B cell (primary cell): ENCODE measurements around the gene PBXIP1. TPM values are rescaled to one million over a fixed set of nuclear protein-coding genes. Genes with fewer than 3 reads are reported as not detected.

Experiments
- ATAC-seq: fragments of 200-7000 bp; cut with Tn5 transposase; one replicate; pipeline ENCODE4 v1.10.0; 2021; ENCODE audit warnings: low read depth, mild to moderate bottlenecking, moderate number of reproducible peaks, moderate library complexity
- CTCF ChIA-PET: fragments of 350-600 bp; sonication (Branson Sonifier 250); formaldehyde crosslinking; loops from one replicate; lab custom pipeline; 2021; ENCODE audit warnings: antibody characterized with exemption, inconsistent platforms; lab: Charles Lee
- POLR2A ChIA-PET: fragments of 350-600 bp; sonication (Branson Sonifier 250); formaldehyde crosslinking; loops from one replicate; lab custom pipeline; 2021; ENCODE audit warnings: antibody characterized with exemption; lab: Charles Lee
- DNase-seq: peaks from one replicate; pipeline ENCODE4 v3.0.0; 2013
- H2AFZ ChIP-seq: 2 replicates; pipeline ENCODE4 v1.6.1; 2012; ENCODE audit warnings: mild to moderate bottlenecking, low read depth, low read length; ENCODE audit not compliant: insufficient read depth, poor library complexity, severe bottlenecking
- H3K27ac ChIP-seq, 2 donors: 1 replicate in 1 of 2; 2 replicates in 1 of 2; pipeline ENCODE4 v1.5.1; 2012 to 2013; ENCODE audit warnings: low read length in 2 of 2, mild to moderate bottlenecking in 2 of 2, moderate library complexity in 1 of 2
- H3K27me3 ChIP-seq, 4 experiments: fragments of 200-600 bp in 1 of 4; sonication (generic) in 1 of 4; replicated peaks in 1 of 4; 1 replicate in 2 of 4; 2 replicates in 2 of 4; pipeline versions ENCODE4 v1.6.1 to v1.7.0; 2013 to 2016; ENCODE audit warnings: low read length in 3 of 4, mild to moderate bottlenecking in 2 of 4, mixed read lengths in 1 of 4, moderate library complexity in 1 of 4; ENCODE audit not compliant: insufficient read depth in 4 of 4, control insufficient read depth in 3 of 4; ENCODE audit errors: control extremely low read depth in 1 of 4
- H3K36me3 ChIP-seq, 2 experiments: replicated peaks in 1 of 2; 1 replicate in 1 of 2; 2 replicates in 1 of 2; pipeline versions ENCODE4 v1.6.1 to v1.7.1; 2013; ENCODE audit warnings: low read length in 1 of 2; ENCODE audit not compliant: insufficient read depth in 2 of 2, control insufficient read depth in 1 of 2; ENCODE audit errors: control extremely low read depth in 1 of 2, extremely low read depth in 1 of 2
- H3K4me1 ChIP-seq, 2 donors: fragments of 200-600 bp in 1 of 2; sonication (generic) in 1 of 2; 1 replicate in 1 of 2; 2 replicates in 1 of 2; pipeline versions ENCODE4 v1.5.1 to v1.6.1; 2013 to 2017; ENCODE audit warnings: low read length in 2 of 2; ENCODE audit not compliant: control insufficient read depth in 2 of 2, insufficient read depth in 2 of 2
- H3K4me2 ChIP-seq: replicated peaks from 2 replicates; pipeline ENCODE3; 2012; ENCODE audit warnings: mild to moderate bottlenecking, low read depth, low read length; ENCODE audit not compliant: poor library complexity, severe bottlenecking
- H3K4me3 ChIP-seq, 5 experiments: fragments of 200-600 bp in 1 of 5; sonication (generic) in 1 of 5; 1 replicate in 3 of 5; 2 replicates in 2 of 5; pipeline versions ENCODE4 v1.5.1 to v1.7.0; 2011 to 2016; ENCODE audit warnings: low read length in 4 of 5, mild to moderate bottlenecking in 4 of 5, low read depth in 2 of 5, control low read depth in 1 of 5, moderate library complexity in 1 of 5; ENCODE audit not compliant: insufficient read depth in 1 of 5; ENCODE audit errors: control extremely low read depth in 1 of 5, extremely low read depth in 1 of 5
- H3K79me2 ChIP-seq: fragments of 200-600 bp; sonication (generic); one replicate; pipeline ENCODE4 v1.6.0; 2016; ENCODE audit warnings: low read length; ENCODE audit not compliant: control insufficient read depth, insufficient read depth
- H3K9ac ChIP-seq: fragments of 200-600 bp; sonication (generic); 2 replicates; pipeline ENCODE4 v1.6.1; 2017; ENCODE audit warnings: mild to moderate bottlenecking, low read length, moderate library complexity
- H3K9me3 ChIP-seq, 3 donors: one replicate each; pipeline versions ENCODE4 v1.6.1 to v1.7.1; 2013; ENCODE audit warnings: low read length in 2 of 3; ENCODE audit not compliant: control insufficient read depth in 2 of 3, insufficient read depth in 1 of 3; ENCODE audit errors: control extremely low read depth in 1 of 3
- H4K20me1 ChIP-seq: 2 replicates; pipeline ENCODE4 v1.6.0; 2012; ENCODE audit warnings: mild to moderate bottlenecking, low read length; ENCODE audit not compliant: insufficient read depth, control insufficient read depth, poor library complexity, severe bottlenecking
- H3K27ac Mint-ChIP-seq: one replicate; pipeline ENCODE4 v1.8.0; 2021; ENCODE audit warnings: mixed read lengths
- H3K27me3 Mint-ChIP-seq: one replicate; pipeline ENCODE4 v1.8.0; 2021; ENCODE audit warnings: mixed read lengths
- H3K4me1 Mint-ChIP-seq: one replicate; pipeline ENCODE4 v1.8.0; 2021; ENCODE audit warnings: mixed read lengths
- H3K4me3 Mint-ChIP-seq: one replicate; pipeline ENCODE4 v1.8.0; 2021; ENCODE audit warnings: mixed read lengths
- H3K9me3 Mint-ChIP-seq: one replicate; pipeline ENCODE4 v1.8.0; 2022; ENCODE audit warnings: mixed read lengths; ENCODE audit not compliant: insufficient read depth
- EZH2 ChIP-seq: IDR thresholded peaks from 2 replicates; pipeline ENCODE4 v1.6.1; 2012; ENCODE audit warnings: borderline replicate concordance, low read depth, mild to moderate bottlenecking, moderate library complexity, low read length; ENCODE audit not compliant: insufficient read depth, poor library complexity, severe bottlenecking
- WGBS: methylation state at CpG from one replicate; pipeline ENCODE4 v1.1.5; 2013; ENCODE audit warnings: missing lambda C conversion rate; ENCODE audit not compliant: insufficient coverage; 5-methylcytosine and 5-hydroxymethylcytosine counted together
- intact Hi-C: fragments of 100-400 bp; cut with micrococcal nuclease; formaldehyde crosslinking; loops from one replicate; pipeline ENCODE4 v1.10.0; 2022
- polyA plus RNA-seq: library from polyadenylated mRNA; depleted of rRNA; stranded (reverse); fragments of >200 nt; gene quantifications from 2 replicates; pipeline ENCODE4 v1.2.3, GENCODE V29; 2012
- total RNA-seq, 2 donors: library from RNA; stranded (reverse); fragments of 120-200 nt in 1 of 2; gene quantifications; 1 replicate in 1 of 2; 2 replicates in 1 of 2; pipeline versions ENCODE4 v1.2.3 to v1.2.4, GENCODE V29; 2013 to 2022
- TF ChIP-seq, protein P1 (sequence below): fragments of 200-600 bp; IDR thresholded peaks from one replicate; pipeline ENCODE4 v1.8.0; 2022; ENCODE audit warnings: antibody characterized with exemption, mild to moderate bottlenecking

The PBXIP1 gene
- total and polyA plus RNA-seq, 2 donors (not counting 1 experiment from before 2014, with no cell fraction given): 77.6 to 212 TPM

DNA sequence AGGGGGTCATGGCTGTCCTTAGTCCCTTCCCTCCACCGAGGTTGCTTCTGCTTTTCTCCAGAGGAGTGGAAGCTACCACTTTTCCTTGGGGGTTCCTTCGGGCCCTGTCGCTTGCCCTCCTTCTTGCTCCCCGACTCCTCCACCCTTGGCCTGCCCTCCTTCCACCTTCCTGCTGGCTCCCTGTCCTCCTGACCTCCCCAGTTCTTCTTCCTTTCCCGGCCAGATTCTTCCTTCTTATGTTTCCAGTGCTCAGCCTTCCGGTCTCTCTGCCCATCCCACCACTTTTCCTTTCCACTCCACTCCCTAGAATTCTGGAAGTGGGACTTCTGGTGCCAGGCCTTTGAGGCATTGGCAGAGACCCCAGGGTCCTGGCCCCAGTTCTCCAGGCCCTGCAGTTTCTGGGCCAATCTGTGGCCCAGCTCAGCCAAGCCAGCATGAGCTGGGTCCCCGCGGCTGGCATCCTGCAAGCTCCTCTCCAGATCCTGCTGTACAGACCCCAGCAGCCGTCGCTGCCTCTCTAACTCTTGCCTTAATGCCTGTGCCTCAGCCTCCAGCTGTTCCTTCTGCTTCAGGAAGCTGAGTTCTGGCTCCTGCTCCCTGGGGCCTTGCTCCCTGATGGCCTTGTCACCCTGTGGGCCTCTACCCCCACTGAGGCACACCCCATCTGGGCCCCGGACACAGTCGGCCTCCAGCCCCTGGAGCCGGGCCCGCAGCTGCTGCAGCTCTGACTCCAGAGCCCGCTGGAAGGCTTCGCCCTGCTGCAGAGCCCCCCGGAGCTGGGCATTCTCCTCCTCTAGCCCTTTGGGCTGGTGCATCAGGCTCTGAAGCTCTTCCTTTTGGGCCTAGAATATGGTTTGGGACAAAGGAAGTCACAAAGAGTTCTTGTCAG, 9.7 kb downstream of the PBXIP1 start:
- peaks cover 36% of the 10 kb centered on the region for H4K20me1 ChIP-seq
- CTCF ChIA-PET: interaction anchor here (0.7 to 2.3 kb wide), 5 partner anchors 10 to 145 kb away, joined by 3 to 8 read pairs (median 4); partner anchors contain the start of genes EFNA4 and PMVK
- POLR2A ChIA-PET: interaction anchor here (0.5 to 0.8 kb wide), 2 partner anchors 10 to 27 kb away, joined by 3 to 7 read pairs; partner anchors contain the start of gene PBXIP1
- intact Hi-C loops: no loop called here
- peaks cover 23% of the 10 kb centered on the region for H3K79me2 ChIP-seq
- H3K9me3 Mint-ChIP-seq: no peaks in the 10 kb centered on the region
- H3K27ac Mint-ChIP-seq: no peak overlapping the region
- H3K4me1 ChIP-seq: peaks cover 39 to 52% of the 10 kb centered on the region in 2 donors
- WGBS: 85% methylated on average over 17 of the region's 17 CpGs
- peaks cover 2 to 58% of the 10 kb centered on the region in 2 experiments for H3K36me3 ChIP-seq
- no peak overlapping the region for H2AFZ ChIP-seq
- H3K4me3 ChIP-seq: no peak overlapping the region
- TF ChIP-seq, protein P1, sequence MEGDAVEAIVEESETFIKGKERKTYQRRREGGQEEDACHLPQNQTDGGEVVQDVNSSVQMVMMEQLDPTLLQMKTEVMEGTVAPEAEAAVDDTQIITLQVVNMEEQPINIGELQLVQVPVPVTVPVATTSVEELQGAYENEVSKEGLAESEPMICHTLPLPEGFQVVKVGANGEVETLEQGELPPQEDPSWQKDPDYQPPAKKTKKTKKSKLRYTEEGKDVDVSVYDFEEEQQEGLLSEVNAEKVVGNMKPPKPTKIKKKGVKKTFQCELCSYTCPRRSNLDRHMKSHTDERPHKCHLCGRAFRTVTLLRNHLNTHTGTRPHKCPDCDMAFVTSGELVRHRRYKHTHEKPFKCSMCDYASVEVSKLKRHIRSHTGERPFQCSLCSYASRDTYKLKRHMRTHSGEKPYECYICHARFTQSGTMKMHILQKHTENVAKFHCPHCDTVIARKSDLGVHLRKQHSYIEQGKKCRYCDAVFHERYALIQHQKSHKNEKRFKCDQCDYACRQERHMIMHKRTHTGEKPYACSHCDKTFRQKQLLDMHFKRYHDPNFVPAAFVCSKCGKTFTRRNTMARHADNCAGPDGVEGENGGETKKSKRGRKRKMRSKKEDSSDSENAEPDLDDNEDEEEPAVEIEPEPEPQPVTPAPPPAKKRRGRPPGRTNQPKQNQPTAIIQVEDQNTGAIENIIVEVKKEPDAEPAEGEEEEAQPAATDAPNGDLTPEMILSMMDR: no peak
- no peak for TF ChIP-seq EZH2
- H3K27ac ChIP-seq: no peak overlapping the region
- peaks cover 56% of the 10 kb centered on the region for H3K4me1 Mint-ChIP-seq
- no peak overlapping the region for H3K9ac ChIP-seq
- H3K4me3 Mint-ChIP-seq: no peak overlapping the region
- H3K27me3 Mint-ChIP-seq: no peaks in the 10 kb centered on the region
- H3K4me2 ChIP-seq: no peak overlapping the region
- H3K27me3 ChIP-seq: no peaks in the 10 kb centered on the region
- ATAC-seq (no peak), DNase-seq (no peak)
- H3K9me3 ChIP-seq: no peaks in the 10 kb centered on the region
